Ishikawa (cell line): ENCODE data around the gene CSNK1G2.

Experiments
- CEBPB ChIP-seq: IDR thresholded peaks from 2 replicates; pipeline ENCODE4 v1.6.1; 2012
- CREB1 ChIP-seq: IDR thresholded peaks from 2 replicates; pipeline ENCODE4 v1.6.1; 2012; ENCODE audit warnings: low read depth
- EGR1 ChIP-seq: IDR thresholded peaks from 2 replicates; pipeline ENCODE4 v1.6.1; 2012
- EP300 ChIP-seq: IDR thresholded peaks from 2 replicates; pipeline ENCODE4 v1.6.1; 2012; ENCODE audit warnings: borderline replicate concordance
- FOXM1 ChIP-seq: IDR thresholded peaks from 2 replicates; pipeline ENCODE4 v1.6.1; 2012; ENCODE audit warnings: low read depth, borderline replicate concordance
- MAX ChIP-seq: IDR thresholded peaks from 2 replicates; pipeline ENCODE4 v1.6.1; 2012
- NFIC ChIP-seq: IDR thresholded peaks from 2 replicates; pipeline ENCODE4 v1.6.1; 2012
- RAD21 ChIP-seq: IDR thresholded peaks from 2 replicates; pipeline ENCODE4 v1.6.1; 2012; ENCODE audit warnings: low read depth
- REST ChIP-seq: IDR thresholded peaks from 2 replicates; pipeline ENCODE4 v1.6.1; 2012; ENCODE audit warnings: low read depth, mild to moderate bottlenecking
- TAF1 ChIP-seq: IDR thresholded peaks from 2 replicates; pipeline ENCODE4 v1.6.1; 2012; ENCODE audit warnings: low read depth, mild to moderate bottlenecking
- TCF12 ChIP-seq: IDR thresholded peaks from 2 replicates; pipeline ENCODE4 v1.6.1; 2012; ENCODE audit warnings: low read depth
- TEAD4 ChIP-seq: IDR thresholded peaks from 2 replicates; pipeline ENCODE4 v1.6.1; 2012
- USF1 ChIP-seq: IDR thresholded peaks from 2 replicates; pipeline ENCODE4 v1.6.1; 2012
- YY1 ChIP-seq: IDR thresholded peaks from 2 replicates; pipeline ENCODE4 v1.6.1; 2012; ENCODE audit warnings: low read depth
- ZBTB7A ChIP-seq: IDR thresholded peaks from 2 replicates; pipeline ENCODE4 v1.6.1; 2012; ENCODE audit warnings: low read depth

Gene CSNK1G2

GRCh38 chr19:2016041-2016807 lies 75.3 kb downstream of the CSNK1G2 start:
- TF ChIP-seq EP300 (no peak), TCF12 (no peak), CREB1 (no peak), FOXM1 (no peak), USF1 (no peak), TAF1 (no peak), TEAD4 (no peak), ZBTB7A (no peak), NFIC (no peak), CEBPB (no peak), EGR1 (no peak), YY1 (no peak), MAX (no peak), RAD21 (no peak), REST (no peak)

- TF ChIP-seq USF1 (no peak), TAF1 (no peak), TCF12 (no peak), FOXM1 (no peak), EP300 (no peak), ZBTB7A (no peak), REST (no peak), RAD21 (no peak), EGR1 (no peak), CEBPB (no peak)
These were observed 77.8 kb downstream of the CSNK1G2 start for GRCh38 chr19:2018752-2019151.

GRCh38 chr19:2021453-2022140 lies 80.6 kb downstream of the CSNK1G2 start:
- TF ChIP-seq EGR1, result no peak
- TF ChIP-seq CEBPB, result no peak
- TF ChIP-seq RAD21, result no peak
- no peak for TF ChIP-seq YY1
- no peak for TF ChIP-seq TEAD4
- TF ChIP-seq TAF1, result no peak
- no peak for TF ChIP-seq MAX
- TF ChIP-seq REST, result no peak
- TF ChIP-seq EP300, result no peak
- TF ChIP-seq CREB1, result no peak
- TF ChIP-seq ZBTB7A, result no peak
- TF ChIP-seq TCF12, result no peak
- no peak for TF ChIP-seq USF1
- TF ChIP-seq NFIC, result no peak
- no peak for TF ChIP-seq FOXM1
